OCI-LY7 (cell line): ENCODE data around the gene DNM3. TPM values are rescaled to one million over a fixed set of nuclear protein-coding genes. Genes with fewer than 3 reads are reported as not detected.

Experiments used
- BruUV-seq: library from RNA; stranded (reverse); fragments of 400-500 nt; replicated peaks from 2 replicates; lab custom pipeline; 2021; lab: Mats Ljungman, UMichigan
- CTCF ChIA-PET: fragments of 300-600 bp; sonication (Branson Sonifier 250); formaldehyde crosslinking; loops from one replicate; lab custom pipeline; 2022; ENCODE audit warnings: antibody characterized with exemption; ENCODE audit not compliant: unreplicated experiment; lab: Charles Lee
- POLR2A ChIA-PET: fragments of 300-600 bp; sonication (Branson Sonifier 250); formaldehyde crosslinking; loops from one replicate; lab custom pipeline; 2022; ENCODE audit warnings: antibody characterized with exemption; lab: Charles Lee
- DNase-seq: peaks from one replicate; pipeline ENCODE4 v3.0.0-alpha.2; 2015; ENCODE audit warnings: low spot score
- H2AFZ ChIP-seq: fragments of 200-600 bp; sonication (generic), shearing (Covaris generic); 2 replicates; pipeline ENCODE4 v1.6.1; 2014; ENCODE audit warnings: mild to moderate bottlenecking, antibody characterized with exemption, low read length, moderate library complexity
- H3K27ac ChIP-seq: fragments of 200-600 bp; sonication (generic); 2 replicates; pipeline ENCODE4 v1.5.1; 2014; ENCODE audit warnings: mixed run types, low read depth, mild to moderate bottlenecking, moderate library complexity, low read length, inconsistent platforms; ENCODE audit not compliant: poor library complexity, severe bottlenecking
- H3K36me3 ChIP-seq: fragments of 200-600 bp; sonication (generic); 2 replicates; pipeline ENCODE4 v1.6.1; 2014; ENCODE audit warnings: mild to moderate bottlenecking, antibody characterized with exemption, low read length, moderate library complexity, mixed read lengths; ENCODE audit not compliant: insufficient read depth
- H3K4me1 ChIP-seq: fragments of 200-600 bp; sonication (generic); 2 replicates; pipeline ENCODE4 v1.5.1; 2014; ENCODE audit warnings: mild to moderate bottlenecking, low read length; ENCODE audit not compliant: insufficient read depth, poor library complexity, severe bottlenecking
- H3K4me2 ChIP-seq: fragments of 200-600 bp; sonication (generic); 2 replicates; pipeline ENCODE4 v1.6.1; 2014; ENCODE audit warnings: mild to moderate bottlenecking, low read length
- H3K4me3 ChIP-seq: fragments of 200-600 bp; sonication (generic); 2 replicates; pipeline ENCODE4 v1.5.1; 2014; ENCODE audit warnings: mild to moderate bottlenecking, low read depth, low read length; ENCODE audit not compliant: poor library complexity, severe bottlenecking
- H3K79me2 ChIP-seq: fragments of 200-600 bp; sonication (generic); 2 replicates; pipeline ENCODE4 v1.6.1; 2016; ENCODE audit warnings: low read depth, mild to moderate bottlenecking, low read length, moderate library complexity, mixed read lengths; ENCODE audit not compliant: insufficient read depth
- H3K9me2 ChIP-seq: fragments of 200-600 bp; sonication (generic); 2 replicates; pipeline ENCODE4 v1.6.1; 2016; ENCODE audit warnings: mild to moderate bottlenecking, low read length, mixed read lengths; ENCODE audit not compliant: insufficient read depth
- H3K9me3 ChIP-seq: fragments of 200-600 bp; sonication (generic); 2 replicates; pipeline ENCODE4 v1.6.1; 2014; ENCODE audit warnings: mild to moderate bottlenecking, mixed run types, low read length, mixed read lengths
- H4K20me1 ChIP-seq: fragments of 200-600 bp; sonication (generic); 2 replicates; pipeline ENCODE4 v1.6.1; 2014; ENCODE audit warnings: mild to moderate bottlenecking, antibody characterized with exemption, low read length, moderate library complexity, mixed read lengths; ENCODE audit not compliant: insufficient read depth
- CTCF ChIP-seq: fragments of 200-600 bp; sonication (generic); conservative IDR thresholded peaks from 2 replicates; pipeline ENCODE4 v1.5.1; 2014; ENCODE audit warnings: mild to moderate bottlenecking, antibody characterized with exemption, low read length, moderate library complexity, mixed read lengths
- EZH2phosphoT487 ChIP-seq: fragments of 200-600 bp; sonication (generic); IDR thresholded peaks from 2 replicates; pipeline ENCODE4 v1.6.1; 2018; ENCODE audit warnings: low read depth, borderline replicate concordance, mild to moderate bottlenecking, mixed run types, antibody characterized with exemption, low read length, moderate library complexity, mixed read lengths
- intact Hi-C: fragments of 100-400 bp; cut with micrococcal nuclease; formaldehyde crosslinking; loops from one replicate; pipeline ENCODE4 v1.10.0; 2022; ENCODE audit not compliant: unreplicated experiment
- total RNA-seq, 2 experiments: library from RNA; depleted of rRNA in 1 of 2; stranded (reverse); fragments of >200 nt in 1 of 2; shearing (Covaris generic) in 1 of 2; gene quantifications; 2 replicates each; pipeline ENCODE4 v1.2.3, GENCODE V29; 2014 to 2022

DNM3 gene
- total RNA-seq, 2 experiments from 2014 or later, result 0.47 to 0.61 TPM

- no peak for DNase-seq
- intact Hi-C loops, result no loop called here
- no peaks in the 10 kb centered on the region for H3K79me2 ChIP-seq
- no peaks in the 10 kb centered on the region for H4K20me1 ChIP-seq
- no peaks in the 10 kb centered on the region for H3K4me1 ChIP-seq
- peaks cover 94% of the 10 kb centered on the region for H3K36me3 ChIP-seq
- ChIA-PET CTCF (no interaction called here), POLR2A (interaction anchor here (0.7 kb wide), 1 partner anchor 12 kb away, joined by 5 read pairs; the partner anchor contains the start of gene METTL13)
- no peak overlapping the region for H3K4me3 ChIP-seq
- BruUV-seq, result no TSS peak
- no peak overlapping the region for H3K27ac ChIP-seq
- no peaks in the 10 kb centered on the region for H3K9me3 ChIP-seq
- H2AFZ ChIP-seq, result no peak overlapping the region
- H3K4me2 ChIP-seq, result no peak overlapping the region
- H3K9me2 ChIP-seq, result no peaks in the 10 kb centered on the region
- TF ChIP-seq CTCF (no peak), EZH2phosphoT487 (no peak)
Measured at GRCh38 chr1:171794085-171794484, 47.2 kb upstream of the DNM3 start.

GRCh38 chr1:171796592-171796991, 44.7 kb upstream of the DNM3 start:
- TF ChIP-seq CTCF, result no peak
- no peak for TF ChIP-seq EZH2phosphoT487
- H3K9me3 ChIP-seq, result no peaks in the 10 kb centered on the region
- intact Hi-C loops, result no loop called here
- no TSS peak for BruUV-seq
- no peak for DNase-seq
- H3K4me3 ChIP-seq, result no peak overlapping the region
- H3K9me2 ChIP-seq, result no peaks in the 10 kb centered on the region
- no peak overlapping the region for H3K4me2 ChIP-seq
- ChIA-PET POLR2A (interaction anchor here (1.7 kb wide), 1 partner anchor 12 kb away, joined by 6 read pairs; no protein-coding TSS in a partner anchor), CTCF (no interaction called here)
- H4K20me1 ChIP-seq, result no peaks in the 10 kb centered on the region
- peaks cover 69% of the 10 kb centered on the region for H3K36me3 ChIP-seq
- H3K79me2 ChIP-seq, result no peaks in the 10 kb centered on the region
- no peak overlapping the region for H3K27ac ChIP-seq
- no peak overlapping the region for H2AFZ ChIP-seq
- H3K4me1 ChIP-seq, result no peaks in the 10 kb centered on the region

- no peaks in the 10 kb centered on the region for H3K79me2 ChIP-seq
- no peak overlapping the region for H3K27ac ChIP-seq
- H3K4me3 ChIP-seq, result no peak overlapping the region
- POLR2A ChIA-PET, result interaction anchor here (0.8 kb wide), 1 partner anchor 339 kb away, joined by 6 read pairs; no protein-coding TSS in a partner anchor
- no TSS peak for BruUV-seq
- intact Hi-C loops, result no loop called here
- H2AFZ ChIP-seq, result no peak overlapping the region
- H3K4me1 ChIP-seq, result no peaks in the 10 kb centered on the region
- CTCF ChIA-PET, result interaction anchor here (0.6 kb wide), 1 partner anchor 14 kb away, joined by 3 read pairs; no protein-coding TSS in a partner anchor
- H3K36me3 ChIP-seq, result peaks cover 52% of the 10 kb centered on the region
- no peaks in the 10 kb centered on the region for H4K20me1 ChIP-seq
- H3K9me3 ChIP-seq, result no peaks in the 10 kb centered on the region
- TF ChIP-seq CTCF (no peak), EZH2phosphoT487 (no peak)
- H3K9me2 ChIP-seq, result no peaks in the 10 kb centered on the region
- DNase-seq, result no peak
- H3K4me2 ChIP-seq, result no peak overlapping the region
Measured at GRCh38 chr1:171798311-171798710, 43.0 kb upstream of the DNM3 start.
